HG02852 (cell line): ENCODE data around the gene PFDN1.
A peak's percentile ranks its signal among the peaks of the same experiment; 100 is the strongest.

ENCODE experiments used
- ATAC-seq: cut with Tn5 transposase; IDR thresholded peaks from one replicate; pipeline ENCODE4 v1.9.1; 2021; ENCODE audit warnings: mild to moderate bottlenecking, moderate library complexity; ENCODE audit not compliant: unreplicated experiment

The PFDN1 gene

DNA sequence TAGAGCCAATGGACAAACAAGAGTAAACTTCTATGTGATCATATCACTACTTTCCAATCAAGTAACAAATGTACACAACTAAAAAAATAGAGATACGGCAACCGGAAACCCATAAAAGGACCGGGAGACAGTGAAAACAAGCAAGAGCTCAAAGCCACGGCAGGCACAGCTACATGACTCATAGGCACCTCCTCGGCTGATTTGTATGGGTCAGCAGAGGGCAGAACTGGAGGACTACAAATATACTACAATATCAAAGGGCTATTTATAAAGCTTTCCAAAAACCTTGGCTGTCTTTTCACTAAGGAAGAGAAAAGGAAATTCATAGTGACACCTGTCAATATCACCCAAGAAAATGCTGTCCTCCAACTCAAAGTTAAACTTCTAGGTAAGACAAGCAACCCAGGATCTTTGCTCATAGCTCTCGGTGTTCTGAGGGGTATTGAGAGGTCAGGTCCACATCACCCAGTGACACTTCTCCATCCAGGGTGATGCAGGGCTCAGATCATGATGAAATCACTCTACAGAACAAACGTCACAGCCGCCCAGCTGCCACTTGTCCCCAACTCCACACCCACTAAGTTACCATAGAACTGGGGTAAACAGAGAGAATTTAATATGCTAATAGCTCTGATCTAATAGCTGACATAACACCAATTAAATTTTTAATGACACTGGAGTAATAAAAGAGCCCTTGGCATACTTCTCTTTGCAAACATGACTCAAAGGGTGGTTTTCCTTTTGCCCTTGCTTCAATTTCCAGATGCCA lies 41.3 kb downstream of the PFDN1 start:
- no peak for ATAC-seq

DNA sequence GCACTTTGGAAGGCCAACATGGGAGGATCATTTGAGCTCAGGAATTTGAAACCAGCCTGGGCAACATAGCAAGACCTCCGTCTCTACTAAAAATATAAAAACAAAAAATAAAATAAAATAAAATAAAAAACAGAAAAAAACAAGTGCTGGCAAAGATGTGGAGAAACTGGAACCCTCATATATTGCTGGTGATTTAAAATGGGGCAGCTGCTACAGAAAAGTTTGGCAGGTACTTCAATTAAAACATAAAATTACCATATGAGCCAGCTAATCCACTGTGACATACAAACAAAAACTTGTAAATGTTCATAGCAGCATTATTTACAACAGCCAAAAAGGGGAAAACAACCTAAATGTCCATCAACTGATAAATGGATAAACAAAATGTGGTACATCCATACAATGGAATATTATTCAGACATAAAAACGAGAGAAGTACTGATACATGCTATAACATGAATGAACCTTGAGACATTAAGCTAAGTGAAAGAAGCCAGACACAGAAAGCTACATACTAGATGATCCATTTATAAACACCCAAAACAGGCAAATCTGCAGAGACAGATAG lies 42.7 kb downstream of the PFDN1 start:
- no peak for ATAC-seq

DNA sequence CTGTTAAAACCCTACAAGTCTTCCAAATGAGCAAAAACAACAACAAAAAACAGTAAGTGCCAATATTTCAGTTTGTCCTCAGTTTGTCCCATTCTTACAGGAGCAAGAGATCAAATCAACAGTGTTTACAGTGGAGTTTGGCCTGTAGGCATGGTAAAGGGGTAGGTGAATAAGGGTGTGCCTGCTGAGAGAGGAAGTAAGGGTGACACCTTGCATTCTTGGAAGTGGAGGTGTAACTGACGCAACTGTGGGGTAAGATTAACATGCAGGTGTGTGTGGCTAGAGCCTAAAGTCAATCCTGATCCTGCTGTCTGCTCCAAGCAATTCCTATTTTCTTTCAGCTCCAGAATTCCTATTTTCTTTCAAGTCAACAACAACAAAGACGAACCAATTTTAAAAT lies 43.4 kb downstream of the PFDN1 start:
- ATAC-seq, result no peak

DNA sequence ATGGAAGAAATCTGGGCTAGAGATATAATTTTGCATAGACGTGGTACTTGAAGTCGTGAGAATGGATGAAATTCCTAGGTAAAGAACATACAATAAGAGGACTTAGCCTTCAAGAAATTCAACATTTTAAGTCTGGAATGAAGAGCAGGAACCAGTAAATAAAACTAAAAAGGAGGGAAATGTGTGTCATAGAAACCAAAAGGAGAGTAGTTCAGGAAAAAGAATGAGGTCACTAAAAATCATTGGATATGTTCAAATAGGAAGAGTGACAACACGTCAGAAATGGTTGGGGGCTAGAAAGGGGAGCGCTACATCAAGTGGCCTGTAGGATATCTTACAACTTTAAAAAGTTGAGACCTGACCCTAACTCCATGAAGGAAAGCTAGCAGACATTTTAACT lies 44.0 kb downstream of the PFDN1 start:
- ATAC-seq, result no peak

DNA sequence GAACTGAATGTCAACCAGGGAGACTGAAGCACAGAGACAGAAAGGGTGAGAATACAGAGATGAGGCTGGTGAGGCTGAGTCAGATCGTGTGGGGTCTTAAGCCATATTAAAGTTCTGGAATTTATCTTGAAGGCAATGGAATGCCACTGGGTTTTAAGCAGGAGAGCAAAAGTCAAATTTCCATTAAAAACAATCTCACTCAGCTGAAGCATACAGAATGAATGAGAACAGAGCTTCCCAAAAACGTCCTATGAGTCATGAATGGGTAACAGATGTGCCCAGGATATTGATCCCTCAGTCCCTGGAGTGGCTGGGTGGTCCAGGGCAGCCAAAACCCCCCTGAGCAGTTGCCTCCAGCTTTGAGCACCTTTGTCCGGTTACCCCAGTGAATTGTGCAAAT lies 44.9 kb downstream of the PFDN1 start:
- no peak for ATAC-seq

DNA sequence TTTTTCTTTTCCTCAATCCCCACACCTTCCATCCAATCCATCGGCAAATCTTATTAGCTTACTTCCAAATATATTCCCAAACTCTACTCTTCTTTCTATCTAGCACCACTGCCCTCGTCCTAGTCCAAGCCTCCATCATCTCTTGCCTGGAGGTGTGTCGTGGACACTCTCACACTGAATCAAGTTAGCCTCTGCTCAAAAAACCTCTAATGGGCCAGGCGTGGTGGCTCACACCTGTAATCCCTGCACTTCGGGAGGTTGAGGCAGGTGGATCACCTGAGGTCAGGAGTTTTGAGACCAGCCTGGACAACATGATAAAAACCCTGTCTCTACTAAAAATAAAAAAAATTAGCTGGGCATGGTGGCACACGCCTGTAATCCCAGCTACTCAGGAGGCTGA lies 46.2 kb downstream of the PFDN1 start:
- ATAC-seq, result no peak

DNA sequence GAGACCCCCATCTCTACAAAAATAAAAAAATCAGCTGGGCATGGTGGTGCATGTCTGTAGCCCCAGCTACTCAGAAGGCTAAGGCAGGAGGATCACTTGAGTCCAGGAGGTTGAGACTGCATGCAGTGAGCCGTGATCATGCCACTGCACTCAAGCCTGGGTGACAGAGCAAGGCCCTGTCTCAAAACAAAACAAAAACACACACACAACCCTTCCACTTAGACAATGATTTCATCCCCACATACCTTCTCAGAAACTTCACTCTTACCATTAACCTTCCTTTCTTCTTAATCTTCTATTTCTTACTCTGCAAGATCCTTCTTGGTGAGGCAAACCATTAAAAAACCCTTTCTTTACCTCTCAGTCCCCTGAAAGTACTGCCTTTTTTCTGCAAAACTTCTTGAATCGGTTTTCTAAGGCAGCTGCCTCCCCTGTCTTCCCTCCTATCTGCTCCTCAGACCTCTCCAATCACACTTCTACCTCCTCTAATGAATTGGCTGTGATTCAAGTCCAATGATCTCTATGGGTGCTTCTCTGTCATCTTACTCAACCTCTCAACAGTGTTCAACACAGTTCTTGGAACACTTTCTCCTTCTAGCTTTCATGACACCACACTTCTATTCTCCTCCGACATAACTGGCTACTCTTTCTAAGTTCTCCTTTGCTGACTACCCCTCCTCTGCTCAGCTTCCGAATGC lies 47.3 kb downstream of the PFDN1 start:
- no peak for ATAC-seq

DNA sequence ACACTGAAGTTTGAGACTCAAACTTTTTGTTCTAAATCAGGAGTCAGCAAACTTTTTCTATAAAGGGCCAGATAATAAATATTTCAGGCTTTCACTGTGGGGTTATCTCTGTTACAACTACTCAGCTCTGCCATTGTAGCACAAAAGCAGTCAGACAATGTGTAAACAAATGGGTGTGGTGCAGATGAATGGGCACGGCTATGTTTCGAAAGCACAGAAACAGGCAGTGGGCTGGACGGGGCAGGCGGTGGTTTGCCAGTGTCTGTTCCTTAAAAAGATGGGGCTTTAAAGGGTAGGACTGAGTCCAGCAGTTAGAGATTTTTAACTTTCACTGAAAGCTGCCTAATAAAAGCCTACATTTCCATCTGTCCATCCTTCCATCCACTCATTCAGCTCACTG lies 48.9 kb downstream of the PFDN1 start:
- ATAC-seq, result no peak

DNA sequence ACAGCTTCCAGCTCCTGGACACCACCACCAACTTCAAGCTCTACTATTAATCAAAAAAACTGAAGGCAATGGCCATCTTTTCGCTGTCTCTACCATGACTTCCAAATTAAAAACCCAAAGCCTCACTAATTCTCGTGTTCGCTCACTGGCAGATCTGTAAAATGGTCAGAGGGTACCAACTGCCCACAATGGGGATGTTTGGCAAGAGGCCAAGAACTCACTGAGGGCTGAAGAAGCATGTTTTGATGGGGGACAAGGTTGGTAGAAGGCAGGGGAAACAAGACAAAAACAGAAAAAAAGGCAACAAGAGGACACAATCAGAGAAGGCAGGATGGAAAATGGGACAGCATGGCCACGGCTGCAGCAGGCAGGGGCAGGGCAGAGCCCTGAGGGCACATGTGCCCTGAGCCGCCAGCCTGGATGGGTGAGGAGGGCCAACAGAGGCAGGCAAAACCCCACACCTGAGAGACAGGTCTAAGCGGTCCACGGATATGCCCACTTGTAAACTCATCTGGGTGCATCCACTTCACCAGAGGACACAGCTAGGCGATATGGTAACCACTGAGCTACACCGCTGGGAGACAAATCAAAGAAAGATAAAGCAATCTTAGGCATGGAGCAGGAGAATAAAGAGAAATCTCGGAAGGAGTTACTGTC lies 50.3 kb downstream of the PFDN1 start:
- no peak for ATAC-seq

DNA sequence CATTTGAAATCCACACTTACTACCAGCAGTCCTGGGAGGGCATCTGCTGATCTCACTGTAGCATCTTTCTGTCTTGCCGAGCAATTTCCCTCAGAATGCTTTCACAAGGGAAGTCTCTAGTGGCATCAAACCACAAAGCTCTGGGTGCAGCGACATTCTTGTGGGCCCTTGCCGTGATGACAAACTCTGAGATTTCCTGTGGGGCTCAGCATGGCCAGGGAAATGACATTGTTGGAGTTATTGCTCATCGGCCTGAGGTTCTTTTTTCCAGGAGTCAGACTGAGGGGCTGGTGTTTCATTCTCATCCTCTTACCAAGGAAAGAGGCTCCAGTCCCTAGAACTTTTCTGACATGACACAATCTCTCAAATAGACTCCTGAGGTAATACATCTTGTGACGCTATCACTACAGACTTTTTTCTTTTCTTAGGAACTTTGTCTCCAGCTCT lies 51.4 kb downstream of the PFDN1 start:
- ATAC-seq, result peak; percentile 72

DNA sequence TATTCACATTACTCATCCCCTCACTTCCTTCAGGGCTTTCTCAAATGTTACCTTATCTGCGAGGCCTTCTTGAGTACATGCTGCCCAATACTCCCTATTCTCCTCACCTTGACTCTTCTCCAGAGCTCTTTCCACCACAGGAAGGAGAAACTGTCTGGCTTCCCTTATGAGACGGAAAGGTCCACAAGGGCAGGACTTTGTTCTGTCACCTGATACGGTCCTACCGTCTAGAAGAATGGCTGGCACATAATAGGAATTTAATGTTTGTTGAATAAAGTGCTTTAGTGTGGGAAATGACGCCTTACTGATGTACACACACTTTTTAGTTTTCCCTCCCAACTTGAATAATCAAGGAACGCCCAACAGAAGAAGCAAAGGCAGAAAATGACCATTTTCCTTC lies 52.5 kb downstream of the PFDN1 start:
- no peak for ATAC-seq

DNA sequence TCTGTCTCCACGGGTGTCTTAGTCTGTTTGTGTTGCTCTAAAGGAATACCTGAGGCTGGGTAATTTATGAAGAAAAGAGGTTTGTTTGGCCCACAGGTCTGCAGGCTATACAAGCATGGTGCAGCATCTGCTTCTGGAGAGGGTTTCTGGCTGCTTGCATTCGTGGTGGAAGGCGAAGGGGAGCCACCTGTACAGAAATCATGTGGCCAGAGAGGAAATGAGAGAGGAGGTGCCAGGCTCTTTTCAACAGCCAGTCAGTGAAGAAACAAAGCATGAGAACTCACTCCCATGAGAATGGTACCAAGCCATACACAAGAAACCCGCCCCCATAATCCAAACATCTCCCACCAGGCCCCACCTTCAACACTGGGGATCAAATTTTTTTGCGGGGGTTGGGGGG lies 53.4 kb downstream of the PFDN1 start:
- no peak for ATAC-seq

DNA sequence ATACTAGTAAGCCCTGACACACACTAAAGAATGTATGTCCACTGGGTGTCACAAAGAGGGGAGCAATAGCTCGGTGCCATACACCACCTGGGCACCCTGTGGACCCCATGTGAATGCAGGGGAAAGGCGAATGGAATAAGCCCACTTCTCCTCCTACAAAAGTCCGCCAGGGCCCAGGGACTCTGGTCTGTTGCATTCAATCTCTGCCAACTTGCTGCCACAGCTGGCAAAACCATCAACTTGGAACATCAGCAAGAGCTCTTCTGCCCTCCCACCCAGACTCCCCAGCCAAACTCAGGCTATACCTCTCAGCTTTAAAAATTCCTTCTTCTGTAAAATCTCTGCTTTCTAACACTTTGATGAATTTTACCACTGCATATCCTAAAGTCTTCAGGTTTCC lies 54.5 kb downstream of the PFDN1 start:
- ATAC-seq, result no peak

DNA sequence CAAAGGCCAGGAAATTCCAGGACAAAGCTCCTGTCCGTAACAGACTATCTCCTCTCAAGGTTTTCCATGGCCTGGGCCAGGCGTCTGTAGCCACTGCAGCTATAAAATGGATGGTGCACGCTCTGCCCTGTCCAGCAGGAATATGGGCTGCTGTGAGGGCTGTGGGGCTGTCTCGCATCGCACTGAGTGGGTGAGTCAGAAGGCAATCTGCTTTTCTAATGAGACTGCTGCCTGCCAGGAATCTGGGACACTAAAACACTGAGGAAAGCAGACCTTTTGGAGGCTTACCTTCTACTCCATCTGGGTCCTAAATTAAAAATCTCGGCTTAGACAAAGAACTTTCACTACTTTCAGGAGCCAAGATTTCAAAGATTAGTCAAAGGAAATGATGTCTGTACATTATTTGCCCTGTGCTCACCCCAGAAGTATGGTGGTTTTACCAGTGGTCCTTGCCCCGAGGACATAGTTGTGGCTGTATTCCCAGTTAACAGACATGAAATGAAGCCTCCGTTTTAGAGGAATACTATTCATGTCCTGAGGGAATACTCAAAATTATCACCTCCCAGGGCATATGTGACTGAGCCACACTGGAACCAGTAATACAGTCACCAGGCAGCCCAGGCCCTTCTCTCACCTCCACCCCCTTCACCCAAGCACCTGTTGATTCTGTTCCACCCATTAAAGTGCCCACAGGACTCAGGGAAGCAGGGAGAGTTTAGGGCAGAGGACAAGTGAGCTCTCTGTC lies 56.4 kb downstream of the PFDN1 start:
- no peak for ATAC-seq

DNA sequence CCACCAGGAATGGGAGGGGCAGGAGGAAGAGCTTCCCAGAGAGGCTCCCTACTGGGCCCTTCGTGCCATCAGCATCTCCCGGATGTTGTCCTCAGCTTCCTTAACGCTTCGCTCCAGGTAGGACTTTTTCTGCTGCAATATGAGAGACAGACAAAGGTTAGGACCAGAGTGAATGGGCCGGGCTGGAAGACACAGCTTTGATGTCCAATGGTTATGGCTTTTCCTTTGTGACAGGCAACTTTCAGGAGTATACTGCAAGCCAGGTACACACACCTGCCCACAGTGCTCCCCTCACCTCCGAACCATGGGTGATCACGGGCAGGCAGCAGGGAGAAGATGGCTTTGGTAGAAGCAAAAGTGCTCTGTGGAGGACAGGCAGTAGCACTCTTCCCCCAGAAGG lies 57.0 kb downstream of the PFDN1 start:
- ATAC-seq, result no peak

DNA sequence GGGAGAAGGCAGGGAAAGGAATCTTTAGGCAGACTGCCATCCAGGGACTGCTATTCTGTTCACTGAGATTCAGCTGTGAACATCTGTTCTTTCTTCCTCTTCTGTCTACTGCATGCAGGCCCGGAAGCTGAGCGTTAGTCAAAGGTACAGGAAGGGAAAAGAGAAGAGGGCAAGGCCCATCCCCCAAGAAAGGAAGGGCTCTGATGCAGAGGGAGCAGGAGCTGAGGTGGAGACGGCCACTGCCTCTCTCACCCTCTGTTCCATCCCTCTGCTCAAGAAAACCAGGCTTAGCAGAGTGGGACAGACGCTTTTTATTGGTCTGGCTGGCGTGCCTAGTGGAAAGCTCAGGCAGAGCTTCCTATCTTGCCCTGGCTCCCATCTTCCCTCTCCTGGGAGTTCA lies 57.6 kb downstream of the PFDN1 start:
- no peak for ATAC-seq

DNA sequence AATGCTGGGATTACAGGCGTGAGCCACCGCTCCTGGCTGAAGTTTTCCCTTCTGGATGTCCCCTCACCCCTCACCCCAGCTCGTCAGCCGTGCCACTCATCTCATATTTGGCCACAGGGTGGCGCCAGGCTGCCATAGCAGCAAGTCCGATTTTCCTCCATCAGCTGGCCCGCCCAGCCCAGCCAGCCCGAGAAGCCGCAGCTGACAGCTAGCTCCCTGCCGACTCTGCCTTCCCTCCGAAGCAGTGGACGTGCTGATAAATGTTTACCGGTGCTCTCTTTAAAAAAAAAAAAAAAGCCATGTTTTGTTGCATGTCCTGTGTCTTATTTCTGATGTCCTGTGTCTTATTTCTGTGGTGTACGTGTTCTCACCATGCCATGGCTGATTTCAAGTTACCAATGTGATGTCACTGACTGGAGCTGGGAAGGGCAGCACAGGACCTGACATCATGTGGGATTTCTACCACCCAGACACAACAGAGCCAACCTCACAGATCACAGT lies 58.3 kb downstream of the PFDN1 start:
- ATAC-seq, result no peak

DNA sequence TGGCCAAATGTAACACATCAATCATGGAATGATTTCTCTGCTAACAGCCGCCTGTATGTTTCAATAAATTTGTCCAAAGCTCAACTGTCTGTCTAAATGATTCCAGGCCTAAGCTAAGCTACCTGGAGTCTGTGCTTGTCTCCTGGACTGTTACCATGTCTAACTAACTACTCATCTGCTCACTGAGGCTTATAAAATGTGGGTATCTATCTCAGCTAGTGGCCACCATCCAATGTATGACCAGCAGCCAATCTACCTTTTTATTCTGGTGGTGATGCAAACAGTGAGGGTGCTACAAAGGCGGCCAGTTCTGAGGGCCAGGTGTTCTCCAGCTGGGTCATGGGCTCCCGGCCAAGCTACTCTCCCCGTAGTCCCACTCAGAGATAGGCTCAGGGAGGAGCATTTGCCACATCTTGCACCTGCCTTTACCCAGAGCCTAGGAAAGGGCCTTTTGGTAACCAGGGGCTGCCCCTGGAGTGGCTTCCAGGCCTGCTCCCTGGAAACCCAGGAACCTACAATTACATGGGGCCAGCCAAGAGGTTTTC lies 59.1 kb downstream of the PFDN1 start:
- no peak for ATAC-seq

DNA sequence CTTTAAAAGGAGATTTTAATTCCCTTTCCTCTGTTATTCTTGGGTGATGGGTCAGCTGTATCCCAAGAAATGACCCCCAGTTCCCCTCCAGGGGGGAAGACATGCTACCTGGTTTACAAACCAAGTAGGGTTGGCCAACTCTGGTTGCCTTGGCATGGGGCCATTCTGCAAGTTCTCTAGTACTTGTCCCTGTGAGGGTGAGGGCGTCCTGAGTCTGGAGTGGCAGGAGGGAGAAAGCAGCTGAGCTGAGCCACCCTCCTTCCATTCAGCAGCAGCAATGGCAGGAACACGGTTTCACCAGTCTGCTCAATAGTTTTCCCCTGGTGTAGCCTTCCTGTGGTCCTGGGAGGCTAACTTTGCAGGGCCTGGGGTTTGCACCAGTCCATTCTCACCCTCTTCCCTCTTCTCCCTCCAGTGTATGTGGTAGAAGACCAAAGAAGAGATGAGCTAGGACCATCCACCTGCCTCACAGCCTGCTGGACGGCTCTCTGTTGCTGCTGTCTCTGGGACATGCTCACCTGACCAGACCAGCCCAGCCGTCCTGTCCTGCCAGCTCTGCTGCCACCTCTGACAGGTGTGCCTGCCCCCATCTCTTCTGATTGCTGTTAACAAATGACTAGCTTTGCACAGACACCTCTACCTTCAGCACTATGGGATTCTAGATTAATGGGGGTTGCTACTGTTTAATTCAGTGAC lies 59.9 kb downstream of the PFDN1 start:
- no peak for ATAC-seq

DNA sequence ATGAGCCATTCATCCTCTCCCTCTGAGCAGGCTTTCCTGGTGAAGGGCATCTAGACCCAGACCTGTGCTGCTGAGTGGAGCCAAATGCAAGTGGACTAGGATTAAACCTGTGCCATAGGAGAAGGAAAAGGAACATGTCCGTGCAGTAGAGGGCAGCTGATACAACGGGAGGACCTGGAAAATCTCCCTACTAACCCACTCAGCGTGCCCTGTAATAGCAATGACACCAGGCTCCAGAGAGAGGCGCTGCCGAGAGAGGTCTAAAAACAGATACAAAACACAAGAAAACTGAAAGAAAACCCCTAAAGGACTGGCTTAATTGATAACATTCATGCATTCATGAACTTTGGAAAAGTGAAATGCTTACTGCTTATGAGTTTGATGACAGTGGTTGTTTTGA lies 60.8 kb downstream of the PFDN1 start:
- no peak for ATAC-seq
